Measurements from ENCODE around the gene TCF12.
"Not testable (repeated sequence)": the region's sequence is repeated elsewhere in the genome, so short reads cannot be mapped to it uniquely, and the experiment has no call there.

The TCF12 gene

GRCh38 chr15:56982987-56983386, 64.5 kb downstream of the TCF12 start:
- no peak for DNase-seq

- no peak for DNase-seq
Measured at GRCh38 chr15:56984681-56985481, 66.4 kb downstream of the TCF12 start.

GRCh38 chr15:56985856-56986255, 67.4 kb downstream of the TCF12 start:
- DNase-seq: no peak

GRCh38 chr15:56987286-56987685, 68.8 kb downstream of the TCF12 start:
- no peak for DNase-seq

- no peak for DNase-seq
Measured at GRCh38 chr15:56988219-56988618, 69.8 kb downstream of the TCF12 start.

- no peak for DNase-seq
Measured at GRCh38 chr15:56989411-56989924, 71.0 kb downstream of the TCF12 start.

GRCh38 chr15:56991017-56991416, 72.6 kb downstream of the TCF12 start:
- no peak for DNase-seq

GRCh38 chr15:56992725-56993124, 74.3 kb downstream of the TCF12 start:
- no peak for DNase-seq

GRCh38 chr15:56994280-56994679, 75.8 kb downstream of the TCF12 start:
- DNase-seq: no peak

GRCh38 chr15:56996093-56996492, 77.6 kb downstream of the TCF12 start:
- DNase-seq: no peak

- DNase-seq: no peak
Measured at GRCh38 chr15:56996746-56997470, 78.5 kb downstream of the TCF12 start.

- no peak for DNase-seq
Measured at GRCh38 chr15:57003418-57003817, 85.0 kb downstream of the TCF12 start.

- DNase-seq: no peak
Measured at GRCh38 chr15:57005244-57005643, 86.8 kb downstream of the TCF12 start.

- DNase-seq: not testable (repeated sequence)
Measured at GRCh38 chr15:57007797-57008196, 89.4 kb downstream of the TCF12 start.

GRCh38 chr15:57010724-57011123, 92.3 kb downstream of the TCF12 start:
- no peak for DNase-seq

GRCh38 chr15:57012556-57012955, 94.1 kb downstream of the TCF12 start:
- DNase-seq: no peak

GRCh38 chr15:57014896-57015295, 96.5 kb downstream of the TCF12 start:
- DNase-seq: not testable (repeated sequence)

GRCh38 chr15:57015360-57015759, 96.9 kb downstream of the TCF12 start:
- no peak for DNase-seq

- DNase-seq: no peak
Measured at GRCh38 chr15:57015897-57016296, 97.5 kb downstream of the TCF12 start.

- no peak for DNase-seq
Measured at GRCh38 chr15:57017024-57017423, 98.6 kb downstream of the TCF12 start.

- DNase-seq: no peak
Measured at GRCh38 chr15:57018151-57018550, 99.7 kb downstream of the TCF12 start.

- no peak for DNase-seq
Measured at GRCh38 chr15:57019496-57020160, 101.2 kb downstream of the TCF12 start.

GRCh38 chr15:57025264-57025926, 107.0 kb downstream of the TCF12 start:
- DNase-seq: no peak
